ENCODE results near the gene BLMH. TPM values are rescaled to one million over a fixed set of nuclear protein-coding genes. Genes with fewer than 3 reads are reported as not detected.

Gene BLMH
- total RNA-seq, 1 experiment from 2014 or later = 59.0 TPM

DNA sequence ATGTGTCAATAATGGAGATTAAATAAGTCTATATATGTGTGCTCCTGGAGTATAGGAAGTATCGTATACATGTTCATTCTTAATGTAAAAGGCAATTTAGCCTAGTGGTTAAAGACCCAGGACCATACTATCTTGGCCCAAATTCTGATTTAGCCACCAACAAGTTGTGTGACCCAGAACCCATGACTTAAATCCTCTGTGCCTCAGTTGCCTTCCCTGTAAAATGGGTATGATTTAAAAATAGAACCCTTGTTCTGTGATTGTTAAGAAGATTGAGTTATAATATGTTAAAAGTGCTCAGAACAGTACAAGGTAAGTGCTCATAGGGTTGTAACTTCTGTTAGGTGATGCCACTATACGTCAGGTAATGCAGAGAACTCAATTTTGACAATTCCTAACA, 18.8 kb upstream of the BLMH start:
- in situ Hi-C loops (cut with HindIII; ENCODE audit: low pct_unique_long_range_greater_than_20kb, low sequenced_read_pairs) = no loop called here

DNA sequence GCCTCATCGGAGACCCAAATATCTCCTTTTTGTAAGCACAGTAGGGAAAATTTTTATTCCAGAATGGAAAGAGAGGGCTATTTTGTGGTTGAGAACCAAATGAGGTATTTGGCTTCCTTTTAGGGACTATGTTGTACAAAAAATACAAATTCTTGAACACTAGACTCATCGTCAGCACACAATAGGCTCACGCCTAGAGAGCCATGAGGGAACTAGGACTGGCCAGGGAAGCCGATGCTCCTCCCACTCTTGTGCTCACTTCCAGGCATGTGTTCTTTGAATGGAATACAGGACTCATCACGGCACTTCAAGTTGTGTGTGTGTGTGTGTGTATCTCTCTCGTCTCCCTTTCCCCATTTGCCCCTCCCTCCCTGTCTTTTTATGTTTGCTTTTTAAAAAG, 17.8 kb upstream of the BLMH start:
- H3K36me3 ChIP-seq (ENCODE audit: control insufficient read depth, insufficient read depth, low read length) = no peaks in the 10 kb centered on the region
- BruUV-seq (replicated peaks) = no TSS peak
- H3K27me3 ChIP-seq (ENCODE audit: control insufficient read depth, insufficient read depth, low read length) = no peaks in the 10 kb centered on the region; the same call in 1 of the 2 replicates
- TF ChIP-seq, protein P1, sequence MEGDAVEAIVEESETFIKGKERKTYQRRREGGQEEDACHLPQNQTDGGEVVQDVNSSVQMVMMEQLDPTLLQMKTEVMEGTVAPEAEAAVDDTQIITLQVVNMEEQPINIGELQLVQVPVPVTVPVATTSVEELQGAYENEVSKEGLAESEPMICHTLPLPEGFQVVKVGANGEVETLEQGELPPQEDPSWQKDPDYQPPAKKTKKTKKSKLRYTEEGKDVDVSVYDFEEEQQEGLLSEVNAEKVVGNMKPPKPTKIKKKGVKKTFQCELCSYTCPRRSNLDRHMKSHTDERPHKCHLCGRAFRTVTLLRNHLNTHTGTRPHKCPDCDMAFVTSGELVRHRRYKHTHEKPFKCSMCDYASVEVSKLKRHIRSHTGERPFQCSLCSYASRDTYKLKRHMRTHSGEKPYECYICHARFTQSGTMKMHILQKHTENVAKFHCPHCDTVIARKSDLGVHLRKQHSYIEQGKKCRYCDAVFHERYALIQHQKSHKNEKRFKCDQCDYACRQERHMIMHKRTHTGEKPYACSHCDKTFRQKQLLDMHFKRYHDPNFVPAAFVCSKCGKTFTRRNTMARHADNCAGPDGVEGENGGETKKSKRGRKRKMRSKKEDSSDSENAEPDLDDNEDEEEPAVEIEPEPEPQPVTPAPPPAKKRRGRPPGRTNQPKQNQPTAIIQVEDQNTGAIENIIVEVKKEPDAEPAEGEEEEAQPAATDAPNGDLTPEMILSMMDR (IDR thresholded peaks at IDR 0.05) = no peak
- TF ChIP-seq TCF7L2 (IDR thresholded peaks at IDR 0.05; ENCODE audit: low read depth, low read length) (no peak), SIN3A (IDR thresholded peaks at IDR 0.05; ENCODE audit: borderline replicate concordance, insufficient read depth, low read depth, low read length) (no peak), POLR2AphosphoS5 (IDR thresholded peaks at IDR 0.05; ENCODE audit: low read depth, low read length) (no peak)
- TF ChIP-seq, protein P2, sequence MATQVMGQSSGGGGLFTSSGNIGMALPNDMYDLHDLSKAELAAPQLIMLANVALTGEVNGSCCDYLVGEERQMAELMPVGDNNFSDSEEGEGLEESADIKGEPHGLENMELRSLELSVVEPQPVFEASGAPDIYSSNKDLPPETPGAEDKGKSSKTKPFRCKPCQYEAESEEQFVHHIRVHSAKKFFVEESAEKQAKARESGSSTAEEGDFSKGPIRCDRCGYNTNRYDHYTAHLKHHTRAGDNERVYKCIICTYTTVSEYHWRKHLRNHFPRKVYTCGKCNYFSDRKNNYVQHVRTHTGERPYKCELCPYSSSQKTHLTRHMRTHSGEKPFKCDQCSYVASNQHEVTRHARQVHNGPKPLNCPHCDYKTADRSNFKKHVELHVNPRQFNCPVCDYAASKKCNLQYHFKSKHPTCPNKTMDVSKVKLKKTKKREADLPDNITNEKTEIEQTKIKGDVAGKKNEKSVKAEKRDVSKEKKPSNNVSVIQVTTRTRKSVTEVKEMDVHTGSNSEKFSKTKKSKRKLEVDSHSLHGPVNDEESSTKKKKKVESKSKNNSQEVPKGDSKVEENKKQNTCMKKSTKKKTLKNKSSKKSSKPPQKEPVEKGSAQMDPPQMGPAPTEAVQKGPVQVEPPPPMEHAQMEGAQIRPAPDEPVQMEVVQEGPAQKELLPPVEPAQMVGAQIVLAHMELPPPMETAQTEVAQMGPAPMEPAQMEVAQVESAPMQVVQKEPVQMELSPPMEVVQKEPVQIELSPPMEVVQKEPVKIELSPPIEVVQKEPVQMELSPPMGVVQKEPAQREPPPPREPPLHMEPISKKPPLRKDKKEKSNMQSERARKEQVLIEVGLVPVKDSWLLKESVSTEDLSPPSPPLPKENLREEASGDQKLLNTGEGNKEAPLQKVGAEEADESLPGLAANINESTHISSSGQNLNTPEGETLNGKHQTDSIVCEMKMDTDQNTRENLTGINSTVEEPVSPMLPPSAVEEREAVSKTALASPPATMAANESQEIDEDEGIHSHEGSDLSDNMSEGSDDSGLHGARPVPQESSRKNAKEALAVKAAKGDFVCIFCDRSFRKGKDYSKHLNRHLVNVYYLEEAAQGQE (IDR thresholded peaks at IDR 0.05; ENCODE audit: insufficient read depth in 1 of 2, low read depth in 2 of 2, low read length in 1 of 2) = no peak
- DNase-seq (ENCODE audit: low read depth, low spot score) = no peak
- CTCF ChIA-PET = no interaction called here
- POLR2A ChIA-PET = no interaction called here
- intact Hi-C loops (cut with micrococcal nuclease; ENCODE audit: unreplicated experiment) (no loop called here), in situ Hi-C loops (cut with HindIII; ENCODE audit: low pct_unique_long_range_greater_than_20kb, low sequenced_read_pairs) (no loop called here)
- no peaks in the 10 kb centered on the region for H3K9me3 ChIP-seq (ENCODE audit: control insufficient read depth, insufficient read depth, low read depth, low read length)
- H3K4me1 ChIP-seq (ENCODE audit: control insufficient read depth, insufficient read depth, low read length) = no peaks in the 10 kb centered on the region
- no peak overlapping the region for H3K4me3 ChIP-seq (ENCODE audit: low read depth in 2 of 2, low read length in 2 of 2)
- H3K27ac ChIP-seq (ENCODE audit: low read length) = no peak overlapping the region
- no peak for ATAC-seq

More for the DNA sequence above, 18.8 kb upstream of the BLMH start:
- no peak overlapping the region for H3K27ac ChIP-seq (ENCODE audit: low read length)
- intact Hi-C loops (cut with micrococcal nuclease; ENCODE audit: unreplicated experiment) = no loop called here
- H3K4me3 ChIP-seq (ENCODE audit: low read depth in 2 of 2, low read length in 2 of 2) = no peak overlapping the region
- ATAC-seq (no peak), DNase-seq (ENCODE audit: low read depth, low spot score) (no peak)
- TF ChIP-seq SIN3A (IDR thresholded peaks at IDR 0.05; ENCODE audit: borderline replicate concordance, insufficient read depth, low read depth, low read length) (no peak), TCF7L2 (IDR thresholded peaks at IDR 0.05; ENCODE audit: low read depth, low read length) (no peak), POLR2AphosphoS5 (IDR thresholded peaks at IDR 0.05; ENCODE audit: low read depth, low read length) (no peak)
- TF ChIP-seq, protein P2 (IDR thresholded peaks at IDR 0.05; ENCODE audit: insufficient read depth in 1 of 2, low read depth in 2 of 2, low read length in 1 of 2) = no peak
- TF ChIP-seq, protein P1 (IDR thresholded peaks at IDR 0.05) = no peak
- H3K9me3 ChIP-seq (ENCODE audit: control insufficient read depth, insufficient read depth, low read depth, low read length) = no peaks in the 10 kb centered on the region
- ChIA-PET POLR2A (no interaction called here), CTCF (no interaction called here)
- no peaks in the 10 kb centered on the region for H3K4me1 ChIP-seq (ENCODE audit: control insufficient read depth, insufficient read depth, low read length)
- H3K27me3 ChIP-seq (ENCODE audit: control insufficient read depth, insufficient read depth, low read length) = peaks cover 2% of the 10 kb centered on the region; the same call in 1 of the 2 replicates
- H3K36me3 ChIP-seq (ENCODE audit: control insufficient read depth, insufficient read depth, low read length) = no peaks in the 10 kb centered on the region
- BruUV-seq (replicated peaks) = no TSS peak

All from Panc1 (cell line).